K562 (cell line): ENCODE measurements around the gene TCF3. TPM values are rescaled to one million over a fixed set of nuclear protein-coding genes. Genes with fewer than 3 reads are reported as not detected.

Experiments used
- CBFA2T3 ChIP-seq: fragments of 450-650 bp; IDR thresholded peaks from 2 replicates; pipeline ENCODE4 v1.6.1; 2017
- CBX5 ChIP-seq: IDR thresholded peaks from 2 replicates; pipeline ENCODE4 v1.6.1; 2014; ENCODE audit warnings: low read depth, borderline replicate concordance
- CGGBP1 ChIP-seq: fragments of 250-450 bp; sonication (Bioruptor Pico); IDR thresholded peaks from 2 replicates; pipeline ENCODE4 v1.9.0; 2021; ENCODE audit warnings: mild to moderate bottlenecking
- ETV1 ChIP-seq: fragments of 450-650 bp; conservative IDR thresholded peaks from 2 replicates; pipeline ENCODE4 v1.6.1; 2016; ENCODE audit warnings: missing genetic modification characterization, control low read depth, low read depth, missing compliant biosample characterization
- GABPB2 ChIP-seq: fragments of 250-450 bp; sonication (Bioruptor Pico); conservative IDR thresholded peaks from 2 replicates; pipeline ENCODE4 v1.5.1; 2021; ENCODE audit warnings: mild to moderate bottlenecking
- HMBOX1 ChIP-seq: sonication (generic); IDR thresholded peaks from 2 replicates; pipeline ENCODE4 v1.6.1; 2016
- KLF1 ChIP-seq: fragments of 450-650 bp; IDR thresholded peaks from 2 replicates; pipeline ENCODE4 v1.6.1; 2016; ENCODE audit warnings: missing genetic modification characterization, missing compliant biosample characterization
- NFIC ChIP-seq: fragments of 450-650 bp; IDR thresholded peaks from 2 replicates; pipeline ENCODE4 v1.6.1; 2017; ENCODE audit warnings: mild to moderate bottlenecking, inconsistent platforms
- NR2C2 ChIP-seq, 2 experiments: fragments of 200-800 bp in 1 of 2; sonication (Bioruptor generic) in 1 of 2; sonication (generic) in 1 of 2; formaldehyde crosslinking in 1 of 2; IDR thresholded peaks; 2 replicates each; pipeline versions ENCODE4 v1.6.1 to v1.8.0; 2016 to 2022; ENCODE audit warnings: mild to moderate bottlenecking in 1 of 2, missing compliant biosample characterization in 1 of 2, missing genetic modification characterization in 1 of 2, missing genetic modification reagents in 1 of 2
- NRF1 ChIP-seq, 2 experiments: fragments of 450-650 bp; IDR thresholded peaks in 1 of 2; conservative IDR thresholded peaks in 1 of 2; 2 replicates each; pipeline ENCODE4 v1.6.1; 2014; ENCODE audit warnings: mild to moderate bottlenecking in 2 of 2
- PPARD ChIP-seq: fragments of 250-450 bp; sonication (Bioruptor Pico); IDR thresholded peaks from 2 replicates; pipeline ENCODE4 v1.8.0; 2022; ENCODE audit warnings: inconsistent platforms, mild to moderate bottlenecking, moderate library complexity
- SP1 ChIP-seq: sonication (generic); formaldehyde crosslinking; IDR thresholded peaks from 2 replicates; pipeline ENCODE4 v1.8.1; 2022; ENCODE audit warnings: mild to moderate bottlenecking, missing genetic modification reagents
- ZNF512 ChIP-seq: IDR thresholded peaks from 2 replicates; pipeline ENCODE4 v1.6.1; 2016; ENCODE audit warnings: missing genetic modification characterization, missing compliant biosample characterization
- polyA plus RNA-seq, 8 experiments: library from polyadenylated mRNA; depleted of rRNA in 4 of 8; stranded (reverse) in 5 of 8; unstranded in 3 of 8; fragments of >200 nt; fragmentation: Nextera tagmentation in 2 of 8; fragmentation: Illumina TruSeq in 1 of 8; extraction: Ambion mirVana in 2 of 8; extraction: Trizol in 1 of 8; gene quantifications; 2 replicates each; pipeline versions ENCODE4 v1.2.1 to v1.2.3, GENCODE V29; 2011 to 2014; ENCODE audit warnings: inconsistent platforms in 1 of 8, missing spikeins in 1 of 8
- total RNA-seq, 7 experiments: library from RNA; depleted of rRNA in 6 of 7; stranded (reverse); fragments of >200 nt in 6 of 7; fragmentation: Illumina TruSeq in 2 of 7; extraction: Trizol in 2 of 7; gene quantifications; 2 replicates each; pipeline versions ENCODE4 v1.2.1 to v1.2.3, GENCODE V29; 2011 to 2021; ENCODE audit warnings: low replicate concordance in 1 of 7
- TF ChIP-seq, protein P1 (sequence below): fragments of 450-650 bp; IDR thresholded peaks from 2 replicates; pipeline ENCODE4 v1.6.1; 2016; ENCODE audit warnings: borderline replicate concordance
- TF ChIP-seq, protein P2 (sequence below): fragments of 250-450 bp; sonication (Bioruptor Pico); IDR thresholded peaks from 2 replicates; pipeline ENCODE4 v1.9.0; 2021; ENCODE audit warnings: mild to moderate bottlenecking, inconsistent platforms
- TF ChIP-seq, protein P3 (sequence below): fragments of 250-450 bp; sonication (Bioruptor Pico); IDR thresholded peaks from 2 replicates; pipeline ENCODE4 v1.4.0; 2020; ENCODE audit warnings: borderline replicate concordance
- TF ChIP-seq, protein P4 (sequence below): sonication (generic); formaldehyde crosslinking; IDR thresholded peaks from 2 replicates; pipeline ENCODE4 v1.9.0; 2022; ENCODE audit warnings: mild to moderate bottlenecking, missing genetic modification reagents

The TCF3 gene
- total and polyA plus RNA-seq, 9 of the 15 experiments (the other 6 are each of a cell fraction or from before 2014, with no cell fraction given): 5.6 to 259 (median 84.0) TPM

DNA sequence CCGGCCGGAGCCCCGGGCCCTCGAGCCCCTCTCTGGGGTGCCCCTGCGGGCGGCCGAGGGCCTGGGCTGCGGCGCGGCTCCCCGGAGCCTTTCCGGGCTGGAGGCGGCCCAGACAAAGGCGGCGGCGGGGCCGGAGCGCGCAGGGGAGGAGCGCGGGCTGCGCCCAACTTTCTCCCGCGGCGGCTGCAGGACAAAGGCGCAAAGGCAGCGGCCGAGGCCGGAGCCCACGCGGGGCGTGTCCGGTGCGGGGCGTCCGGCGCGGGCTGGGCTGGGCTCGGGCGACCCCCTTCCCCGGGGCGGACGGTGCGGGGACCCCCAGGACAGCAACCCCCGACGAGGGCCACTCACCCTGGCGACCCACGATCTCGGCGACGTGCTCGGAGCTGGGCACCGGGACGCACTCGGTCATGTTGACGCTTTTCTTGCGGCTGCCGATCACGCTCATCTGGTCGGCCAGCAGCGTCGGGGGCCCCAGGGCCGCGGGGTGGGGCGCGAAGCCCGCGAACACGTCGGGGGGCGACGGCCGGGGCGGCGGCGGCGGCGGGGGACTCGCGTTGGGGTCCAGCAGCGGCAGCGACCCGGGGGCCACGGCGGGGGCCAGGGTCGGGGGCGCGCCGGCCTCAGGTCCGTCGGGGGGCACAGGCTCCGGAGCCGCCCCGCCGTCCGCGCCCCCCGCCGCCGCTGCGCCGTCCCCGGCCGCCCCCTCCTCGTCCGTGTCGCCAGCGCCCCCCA is 85.1 kb downstream of the TCF3 start (continued):
- TF ChIP-seq, protein P1, sequence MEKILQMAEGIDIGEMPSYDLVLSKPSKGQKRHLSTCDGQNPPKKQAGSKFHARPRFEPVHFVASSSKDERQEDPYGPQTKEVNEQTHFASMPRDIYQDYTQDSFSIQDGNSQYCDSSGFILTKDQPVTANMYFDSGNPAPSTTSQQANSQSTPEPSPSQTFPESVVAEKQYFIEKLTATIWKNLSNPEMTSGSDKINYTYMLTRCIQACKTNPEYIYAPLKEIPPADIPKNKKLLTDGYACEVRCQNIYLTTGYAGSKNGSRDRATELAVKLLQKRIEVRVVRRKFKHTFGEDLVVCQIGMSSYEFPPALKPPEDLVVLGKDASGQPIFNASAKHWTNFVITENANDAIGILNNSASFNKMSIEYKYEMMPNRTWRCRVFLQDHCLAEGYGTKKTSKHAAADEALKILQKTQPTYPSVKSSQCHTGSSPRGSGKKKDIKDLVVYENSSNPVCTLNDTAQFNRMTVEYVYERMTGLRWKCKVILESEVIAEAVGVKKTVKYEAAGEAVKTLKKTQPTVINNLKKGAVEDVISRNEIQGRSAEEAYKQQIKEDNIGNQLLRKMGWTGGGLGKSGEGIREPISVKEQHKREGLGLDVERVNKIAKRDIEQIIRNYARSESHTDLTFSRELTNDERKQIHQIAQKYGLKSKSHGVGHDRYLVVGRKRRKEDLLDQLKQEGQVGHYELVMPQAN: no peak
- TF ChIP-seq PPARD (CRISPR knock-in tag) (no peak), ZNF512 (no peak), NFIC (0 out of 2 replicates have a peak, but pooled peaks have one; percentile 12), CBFA2T3 (no peak), NR2C2 (CRISPR knock-in tag; IDR thresholded peaks at IDR 0.05) (no peak), NR2C2 (tag; IDR thresholded peaks at IDR 0.05) (no peak), CBX5 (no peak), ETV1 (tag) (no peak), GABPB2 (CRISPR knock-in tag) (no peak), HMBOX1 (no peak), SP1 (CRISPR knock-in tag) (no peak), CGGBP1 (no peak), NRF1 (conservative IDR thresholded peaks at IDR 0.05 in 1 of 2, IDR thresholded peaks at IDR 0.05 in 1 of 2) (peak in 1 of 2 experiments; percentile 27; a peak in 2 of 4 replicates), KLF1 (tag) (no peak)
- TF ChIP-seq, protein P2, sequence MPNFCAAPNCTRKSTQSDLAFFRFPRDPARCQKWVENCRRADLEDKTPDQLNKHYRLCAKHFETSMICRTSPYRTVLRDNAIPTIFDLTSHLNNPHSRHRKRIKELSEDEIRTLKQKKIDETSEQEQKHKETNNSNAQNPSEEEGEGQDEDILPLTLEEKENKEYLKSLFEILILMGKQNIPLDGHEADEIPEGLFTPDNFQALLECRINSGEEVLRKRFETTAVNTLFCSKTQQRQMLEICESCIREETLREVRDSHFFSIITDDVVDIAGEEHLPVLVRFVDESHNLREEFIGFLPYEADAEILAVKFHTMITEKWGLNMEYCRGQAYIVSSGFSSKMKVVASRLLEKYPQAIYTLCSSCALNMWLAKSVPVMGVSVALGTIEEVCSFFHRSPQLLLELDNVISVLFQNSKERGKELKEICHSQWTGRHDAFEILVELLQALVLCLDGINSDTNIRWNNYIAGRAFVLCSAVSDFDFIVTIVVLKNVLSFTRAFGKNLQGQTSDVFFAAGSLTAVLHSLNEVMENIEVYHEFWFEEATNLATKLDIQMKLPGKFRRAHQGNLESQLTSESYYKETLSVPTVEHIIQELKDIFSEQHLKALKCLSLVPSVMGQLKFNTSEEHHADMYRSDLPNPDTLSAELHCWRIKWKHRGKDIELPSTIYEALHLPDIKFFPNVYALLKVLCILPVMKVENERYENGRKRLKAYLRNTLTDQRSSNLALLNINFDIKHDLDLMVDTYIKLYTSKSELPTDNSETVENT: 0 out of 2 replicates have a peak, but pooled peaks have one; percentile 40
- TF ChIP-seq, protein P3, sequence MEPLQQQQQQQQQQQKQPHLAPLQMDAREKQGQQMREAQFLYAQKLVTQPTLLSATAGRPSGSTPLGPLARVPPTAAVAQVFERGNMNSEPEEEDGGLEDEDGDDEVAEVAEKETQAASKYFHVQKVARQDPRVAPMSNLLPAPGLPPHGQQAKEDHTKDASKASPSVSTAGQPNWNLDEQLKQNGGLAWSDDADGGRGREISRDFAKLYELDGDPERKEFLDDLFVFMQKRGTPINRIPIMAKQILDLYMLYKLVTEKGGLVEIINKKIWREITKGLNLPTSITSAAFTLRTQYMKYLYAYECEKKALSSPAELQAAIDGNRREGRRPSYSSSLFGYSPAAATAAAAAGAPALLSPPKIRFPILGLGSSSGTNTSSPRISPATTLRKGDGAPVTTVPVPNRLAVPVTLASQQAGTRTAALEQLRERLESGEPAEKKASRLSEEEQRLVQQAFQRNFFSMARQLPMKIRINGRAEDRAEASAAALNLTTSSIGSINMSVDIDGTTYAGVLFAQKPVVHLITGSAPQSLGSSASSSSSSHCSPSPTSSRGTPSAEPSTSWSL: no peak
- TF ChIP-seq, protein P4, sequence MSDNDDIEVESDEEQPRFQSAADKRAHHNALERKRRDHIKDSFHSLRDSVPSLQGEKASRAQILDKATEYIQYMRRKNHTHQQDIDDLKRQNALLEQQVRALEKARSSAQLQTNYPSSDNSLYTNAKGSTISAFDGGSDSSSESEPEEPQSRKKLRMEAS (CRISPR knock-in tag): no peak
